ENCODE results near the gene MYO9B. TPM values are rescaled to one million over a fixed set of nuclear protein-coding genes. Genes with fewer than 3 reads are reported as not detected.
A peak's percentile ranks its signal among the peaks of the same experiment; 100 is the strongest.

Gene MYO9B
- total RNA-seq, 1 donor = 96.6 TPM

DNA sequence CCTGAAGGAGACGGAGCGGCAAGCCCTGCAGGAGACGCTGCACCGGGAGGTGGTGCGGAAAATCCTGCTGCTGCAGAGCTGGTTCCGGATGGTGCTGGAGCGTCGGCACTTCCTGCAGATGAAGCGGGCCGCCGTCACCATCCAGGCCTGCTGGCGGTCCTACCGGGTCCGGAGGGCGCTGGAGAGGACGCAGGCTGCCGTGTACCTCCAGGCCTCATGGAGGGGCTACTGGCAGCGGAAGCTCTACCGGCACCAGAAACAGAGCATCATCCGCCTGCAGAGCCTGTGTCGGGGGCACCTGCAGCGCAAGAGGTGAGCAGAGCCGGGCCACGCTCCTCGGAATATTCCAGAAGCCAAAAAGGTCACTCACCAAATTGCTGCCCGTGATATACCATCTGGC is 117.2 kb downstream of the MYO9B start:
- Histone ChIP-seq H3K36me3 (ENCODE audit: insufficient read depth, low read length) (peaks cover 65% of the 10 kb centered on the region), H4K20me1 (ENCODE audit: insufficient read depth, low read length) (no peaks in the 10 kb centered on the region), H3K27me3 (ENCODE audit: insufficient read depth, low read length) (no peaks in the 10 kb centered on the region), H2AFZ (ENCODE audit: low read length) (no peak overlapping the region), H3K4me3 (ENCODE audit: insufficient read depth, low read length) (no peak overlapping the region), H3K4me1 (ENCODE audit: insufficient read depth, low read length) (no peaks in the 10 kb centered on the region), H3K27ac (ENCODE audit: low read depth, low read length) (no peak overlapping the region), H3K4me2 (ENCODE audit: insufficient read depth, low read length) (no peak overlapping the region), H3K9me3 (ENCODE audit: low read depth, low read length) (no peaks in the 10 kb centered on the region), H3K79me2 (ENCODE audit: insufficient read depth, low read length) (no peaks in the 10 kb centered on the region)
- TF ChIP-seq, protein P1, sequence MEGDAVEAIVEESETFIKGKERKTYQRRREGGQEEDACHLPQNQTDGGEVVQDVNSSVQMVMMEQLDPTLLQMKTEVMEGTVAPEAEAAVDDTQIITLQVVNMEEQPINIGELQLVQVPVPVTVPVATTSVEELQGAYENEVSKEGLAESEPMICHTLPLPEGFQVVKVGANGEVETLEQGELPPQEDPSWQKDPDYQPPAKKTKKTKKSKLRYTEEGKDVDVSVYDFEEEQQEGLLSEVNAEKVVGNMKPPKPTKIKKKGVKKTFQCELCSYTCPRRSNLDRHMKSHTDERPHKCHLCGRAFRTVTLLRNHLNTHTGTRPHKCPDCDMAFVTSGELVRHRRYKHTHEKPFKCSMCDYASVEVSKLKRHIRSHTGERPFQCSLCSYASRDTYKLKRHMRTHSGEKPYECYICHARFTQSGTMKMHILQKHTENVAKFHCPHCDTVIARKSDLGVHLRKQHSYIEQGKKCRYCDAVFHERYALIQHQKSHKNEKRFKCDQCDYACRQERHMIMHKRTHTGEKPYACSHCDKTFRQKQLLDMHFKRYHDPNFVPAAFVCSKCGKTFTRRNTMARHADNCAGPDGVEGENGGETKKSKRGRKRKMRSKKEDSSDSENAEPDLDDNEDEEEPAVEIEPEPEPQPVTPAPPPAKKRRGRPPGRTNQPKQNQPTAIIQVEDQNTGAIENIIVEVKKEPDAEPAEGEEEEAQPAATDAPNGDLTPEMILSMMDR (IDR thresholded peaks at IDR 0.05; ENCODE audit: extremely low read depth, low read depth, low read length) = no peak
- DNase-seq (ENCODE audit: insufficient read length, low spot score, missing footprints) = peak; percentile 50

DNA sequence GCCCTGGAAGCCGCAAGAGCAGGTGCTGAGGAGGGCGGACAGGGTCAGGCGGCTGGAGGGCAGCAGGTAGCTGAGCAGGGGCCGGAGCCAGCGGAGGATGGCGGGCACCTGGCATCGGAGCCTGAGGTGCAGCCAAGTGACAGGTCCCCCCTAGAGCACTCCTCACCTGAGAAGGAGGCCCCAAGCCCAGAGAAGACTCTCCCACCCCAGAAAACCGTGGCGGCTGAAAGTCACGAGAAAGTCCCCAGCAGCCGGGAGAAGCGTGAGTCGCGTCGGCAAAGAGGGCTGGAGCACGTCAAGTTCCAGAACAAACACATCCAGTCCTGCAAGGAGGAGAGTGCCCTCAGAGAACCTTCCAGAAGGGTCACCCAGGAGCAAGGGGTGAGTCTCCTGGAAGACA is 119.0 kb downstream of the MYO9B start:
- H3K9me3 ChIP-seq (ENCODE audit: low read depth, low read length) = no peaks in the 10 kb centered on the region
- H3K27me3 ChIP-seq (ENCODE audit: insufficient read depth, low read length) = no peaks in the 10 kb centered on the region
- no peaks in the 10 kb centered on the region for H4K20me1 ChIP-seq (ENCODE audit: insufficient read depth, low read length)
- H2AFZ ChIP-seq (ENCODE audit: low read length) = no peak overlapping the region
- peaks cover 61% of the 10 kb centered on the region for H3K36me3 ChIP-seq (ENCODE audit: insufficient read depth, low read length)
- H3K27ac ChIP-seq (ENCODE audit: low read depth, low read length) = no peak overlapping the region
- TF ChIP-seq, protein P1 (IDR thresholded peaks at IDR 0.05; ENCODE audit: extremely low read depth, low read depth, low read length) = no peak
- no peaks in the 10 kb centered on the region for H3K79me2 ChIP-seq (ENCODE audit: insufficient read depth, low read length)
- no peak overlapping the region for H3K4me3 ChIP-seq (ENCODE audit: insufficient read depth, low read length)
- no peaks in the 10 kb centered on the region for H3K4me1 ChIP-seq (ENCODE audit: insufficient read depth, low read length)
- H3K4me2 ChIP-seq (ENCODE audit: insufficient read depth, low read length) = no peak overlapping the region
- peak; percentile 71 for DNase-seq (ENCODE audit: insufficient read length, low spot score, missing footprints)

DNA sequence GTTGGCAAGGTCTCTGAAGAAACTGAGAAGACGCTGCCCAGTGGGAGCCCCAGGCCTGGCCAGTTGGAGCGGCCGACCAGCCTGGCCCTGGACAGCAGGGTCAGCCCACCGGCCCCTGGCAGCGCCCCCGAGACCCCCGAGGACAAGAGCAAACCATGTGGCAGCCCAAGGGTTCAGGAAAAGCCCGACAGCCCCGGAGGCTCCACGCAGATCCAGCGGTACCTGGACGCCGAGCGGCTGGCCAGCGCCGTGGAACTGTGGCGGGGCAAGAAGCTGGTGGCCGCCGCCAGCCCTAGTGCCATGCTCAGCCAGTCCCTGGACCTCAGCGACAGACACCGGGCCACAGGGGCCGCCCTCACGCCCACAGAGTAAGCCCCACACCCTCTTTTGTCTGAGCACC is 119.5 kb downstream of the MYO9B start:
- H3K36me3 ChIP-seq (ENCODE audit: insufficient read depth, low read length) = peaks cover 62% of the 10 kb centered on the region
- H3K4me1 ChIP-seq (ENCODE audit: insufficient read depth, low read length) = no peaks in the 10 kb centered on the region
- no peaks in the 10 kb centered on the region for H3K79me2 ChIP-seq (ENCODE audit: insufficient read depth, low read length)
- no peaks in the 10 kb centered on the region for H4K20me1 ChIP-seq (ENCODE audit: insufficient read depth, low read length)
- H3K9me3 ChIP-seq (ENCODE audit: low read depth, low read length) = no peaks in the 10 kb centered on the region
- no peak overlapping the region for H3K4me2 ChIP-seq (ENCODE audit: insufficient read depth, low read length)
- DNase-seq (ENCODE audit: insufficient read length, low spot score, missing footprints) = peak; percentile 0
- no peak overlapping the region for H2AFZ ChIP-seq (ENCODE audit: low read length)
- H3K4me3 ChIP-seq (ENCODE audit: insufficient read depth, low read length) = no peak overlapping the region
- no peak overlapping the region for H3K27ac ChIP-seq (ENCODE audit: low read depth, low read length)
- H3K27me3 ChIP-seq (ENCODE audit: insufficient read depth, low read length) = no peaks in the 10 kb centered on the region
- TF ChIP-seq, protein P1 (IDR thresholded peaks at IDR 0.05; ENCODE audit: extremely low read depth, low read depth, low read length) = no peak

DNA sequence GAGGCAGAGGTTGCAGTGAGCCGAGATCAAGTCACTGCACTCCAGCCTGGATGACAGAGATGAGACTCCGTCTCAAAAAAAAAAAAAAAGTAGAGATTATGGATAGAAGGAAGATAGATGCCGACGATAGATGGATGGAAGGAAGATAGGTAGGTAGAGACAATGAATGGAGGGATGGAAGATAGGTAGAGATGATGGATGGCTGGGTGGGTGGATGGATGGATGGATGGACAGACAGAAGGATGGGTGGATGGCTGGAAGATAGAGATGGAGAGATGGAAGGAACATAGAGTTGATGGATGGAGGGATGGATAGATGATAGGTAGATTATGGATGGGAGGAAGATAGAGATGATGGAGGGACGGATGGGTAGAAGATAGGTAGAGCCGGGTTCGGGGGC is 121.0 kb downstream of the MYO9B start:
- H3K27ac ChIP-seq (ENCODE audit: low read depth, low read length) = no peak overlapping the region
- H3K27me3 ChIP-seq (ENCODE audit: insufficient read depth, low read length) = no peaks in the 10 kb centered on the region
- H3K79me2 ChIP-seq (ENCODE audit: insufficient read depth, low read length) = no peaks in the 10 kb centered on the region
- TF ChIP-seq, protein P1 (IDR thresholded peaks at IDR 0.05; ENCODE audit: extremely low read depth, low read depth, low read length) = no peak
- no peak overlapping the region for H2AFZ ChIP-seq (ENCODE audit: low read length)
- no peaks in the 10 kb centered on the region for H3K4me1 ChIP-seq (ENCODE audit: insufficient read depth, low read length)
- no peaks in the 10 kb centered on the region for H4K20me1 ChIP-seq (ENCODE audit: insufficient read depth, low read length)
- H3K4me2 ChIP-seq (ENCODE audit: insufficient read depth, low read length) = no peak overlapping the region
- no peaks in the 10 kb centered on the region for H3K9me3 ChIP-seq (ENCODE audit: low read depth, low read length)
- H3K4me3 ChIP-seq (ENCODE audit: insufficient read depth, low read length) = no peak overlapping the region
- H3K36me3 ChIP-seq (ENCODE audit: insufficient read depth, low read length) = peaks cover 67% of the 10 kb centered on the region
- peak; percentile 3 for DNase-seq (ENCODE audit: insufficient read length, low spot score, missing footprints)
